Measurements from ENCODE around the gene LGR4. TPM values are rescaled to one million over a fixed set of nuclear protein-coding genes. Genes with fewer than 3 reads are reported as not detected.

LGR4 gene
- total and polyA plus RNA-seq, 10 donors: 1.5 to 47.2 (median 27.0) TPM

GRCh38 chr11:27398400-27398770 is 74.2 kb downstream of the LGR4 start:
- Histone ChIP-seq H3K36me3 (no peaks in the 10 kb centered on the region), H3K4me3 (no peak overlapping the region), H3K27me3 (replicated peaks in 1 of 7) (no peaks in the 10 kb centered on the region), H3K9me3 (no peaks in the 10 kb centered on the region), H3K27ac (no peak overlapping the region), H3K4me1 (peaks cover 0 to 17% (median 3%) of the 10 kb centered on the region in 6 donors)
- TF ChIP-seq POLR2A (IDR thresholded peaks at IDR 0.05) (no peak), POLR2AphosphoS5 (IDR thresholded peaks at IDR 0.05) (no peak), CTCF (IDR thresholded peaks at IDR 0.05 in 8 of 11, conservative IDR thresholded peaks at IDR 0.05 in 3 of 11) (no peak)
- DNase-seq: no peak
- intact Hi-C loops (cut with DNase I; ENCODE audit: low total_unique reads): no loop called here
- 76 to 98% (median 94%) methylated on average over 3 of the region's 3 CpGs for WGBS, 5 donors

- Histone ChIP-seq H3K4me3 (no peak overlapping the region), H3K4me1 (peaks cover 0 to 17% (median 3%) of the 10 kb centered on the region in 6 donors), H3K27ac (no peak overlapping the region), H3K9me3 (no peaks in the 10 kb centered on the region), H3K27me3 (replicated peaks in 1 of 7) (no peaks in the 10 kb centered on the region), H3K36me3 (no peaks in the 10 kb centered on the region)
- intact Hi-C loops (cut with DNase I; ENCODE audit: low total_unique reads): no loop called here
- TF ChIP-seq CTCF (IDR thresholded peaks at IDR 0.05 in 8 of 11, conservative IDR thresholded peaks at IDR 0.05 in 3 of 11): no peak
- no peak for TF ChIP-seq POLR2AphosphoS5 (IDR thresholded peaks at IDR 0.05)
- TF ChIP-seq POLR2A (IDR thresholded peaks at IDR 0.05): no peak
- 70 to 84% (median 78%) methylated on average over 9 of the region's 9 CpGs for WGBS, 5 donors
- DNase-seq: no peak
Measured at GRCh38 chr11:27397624-27398399, 74.8 kb downstream of the LGR4 start.

GRCh38 chr11:27396259-27396839 is 76.2 kb downstream of the LGR4 start:
- DNase-seq: no peak
- Histone ChIP-seq H3K4me1 (peaks cover 0 to 24% (median 3%) of the 10 kb centered on the region in 6 donors), H3K27ac (no peak overlapping the region), H3K27me3 (replicated peaks in 1 of 7) (no peaks in the 10 kb centered on the region), H3K4me3 (no peak overlapping the region), H3K36me3 (no peaks in the 10 kb centered on the region), H3K9me3 (no peaks in the 10 kb centered on the region)
- WGBS, 5 donors: 74 to 88% (median 87%) methylated on average over 3 of the region's 3 CpGs
- intact Hi-C loops (cut with DNase I; ENCODE audit: low total_unique reads): no loop called here
- TF ChIP-seq CTCF (IDR thresholded peaks at IDR 0.05 in 8 of 11, conservative IDR thresholded peaks at IDR 0.05 in 3 of 11) (no peak), POLR2A (IDR thresholded peaks at IDR 0.05) (no peak), POLR2AphosphoS5 (IDR thresholded peaks at IDR 0.05) (no peak)

- 82 to 87% (median 85%) methylated on average over 7 of the region's 7 CpGs for WGBS, 5 donors
- TF ChIP-seq POLR2AphosphoS5 (IDR thresholded peaks at IDR 0.05) (no peak), POLR2A (IDR thresholded peaks at IDR 0.05) (no peak), CTCF (IDR thresholded peaks at IDR 0.05 in 8 of 11, conservative IDR thresholded peaks at IDR 0.05 in 3 of 11) (no peak)
- H3K9me3 ChIP-seq: no peaks in the 10 kb centered on the region
- H3K27ac ChIP-seq: no peak overlapping the region
- H3K27me3 ChIP-seq (replicated peaks in 1 of 7): no peaks in the 10 kb centered on the region
- intact Hi-C loops (cut with DNase I; ENCODE audit: low total_unique reads): no loop called here
- no peak for DNase-seq
- H3K4me3 ChIP-seq: no peak overlapping the region
- H3K4me1 ChIP-seq: peaks cover 0 to 24% (median 3%) of the 10 kb centered on the region in 6 donors
- no peaks in the 10 kb centered on the region for H3K36me3 ChIP-seq
Measured at GRCh38 chr11:27395556-27396258, 76.9 kb downstream of the LGR4 start.
